Activated CD8-positive, alpha-beta T cell treated with anti-CD3 and anti-CD28 coated beads, Interleukin-2, amount 10 ng/mL, durations not matched to agents 7 days and 5 days (primary cell): ENCODE measurements around the gene B3GAT1. TPM values are rescaled to one million over a fixed set of nuclear protein-coding genes. Genes with fewer than 3 reads are reported as not detected.

Experiments used
- ATAC-seq: fragments of 150-1000 bp; cut with Tn5 transposase; one replicate; pipeline ENCODE4 v1.10.0; 2021; ENCODE audit warnings: moderate library complexity
- CTCF ChIA-PET: fragments of 350-600 bp; sonication (Branson Sonifier 250); formaldehyde crosslinking; loops from one replicate; lab custom pipeline; 2021; ENCODE audit warnings: antibody characterized with exemption; lab: Charles Lee
- POLR2A ChIA-PET: fragments of 350-600 bp; sonication (Branson Sonifier 250); formaldehyde crosslinking; loops from one replicate; lab custom pipeline; 2021; ENCODE audit warnings: antibody characterized with exemption; lab: Charles Lee
- DNase-seq: peaks from one replicate; pipeline ENCODE4 v3.0.0-alpha.2; 2020
- H3K27ac Mint-ChIP-seq: one replicate; pipeline ENCODE4 v1.8.0; 2021; ENCODE audit warnings: mild to moderate bottlenecking, mixed read lengths
- H3K27me3 Mint-ChIP-seq: one replicate; pipeline ENCODE4 v1.8.0; 2021; ENCODE audit warnings: low read depth, mixed read lengths
- H3K36me3 Mint-ChIP-seq: one replicate; pipeline ENCODE4 v1.8.0; 2021; ENCODE audit warnings: low read depth, mixed read lengths
- H3K4me1 Mint-ChIP-seq: one replicate; pipeline ENCODE4 v1.8.0; 2021; ENCODE audit warnings: low read depth, mixed read lengths
- H3K4me3 Mint-ChIP-seq: one replicate; pipeline ENCODE4 v1.8.0; 2021; ENCODE audit warnings: mild to moderate bottlenecking, mixed read lengths
- H3K9me3 Mint-ChIP-seq: one replicate; pipeline ENCODE4 v1.8.0; 2022; ENCODE audit warnings: mixed read lengths; ENCODE audit not compliant: insufficient read depth
- total RNA-seq, 2 experiments: library from RNA; stranded (reverse); gene quantifications; one replicate each; pipeline ENCODE4 v1.2.3, GENCODE V29; 2021

B3GAT1 gene
- total RNA-seq, 2 experiments from 2014 or later, result 0.13 to 0.31 TPM

DNA sequence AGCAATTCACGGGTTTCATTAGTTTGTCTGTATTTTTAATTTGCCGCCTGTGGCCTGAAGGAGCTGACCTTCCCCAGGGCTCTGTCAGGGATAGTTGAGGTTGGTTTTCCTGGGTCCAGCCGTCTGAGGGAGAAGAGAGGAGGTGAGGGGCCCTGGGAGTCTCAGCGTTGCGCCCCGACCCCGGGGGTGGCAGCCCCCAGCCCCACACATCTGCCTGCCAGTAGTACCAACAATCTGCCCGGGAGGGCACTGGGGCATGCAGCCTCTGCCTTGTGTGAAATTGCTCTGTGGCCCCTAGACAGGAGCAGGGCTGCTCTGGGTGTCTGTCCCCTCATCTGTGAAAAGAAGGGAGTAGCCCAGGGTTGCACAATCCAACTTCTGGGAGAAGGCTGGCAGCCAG is 6.6 kb downstream of the B3GAT1 start:
- H3K27me3 Mint-ChIP-seq, result peaks cover 16% of the 10 kb centered on the region
- CTCF ChIA-PET, result no interaction called here
- POLR2A ChIA-PET, result no interaction called here

GRCh38 chr11:134404575-134405341 is 7.3 kb downstream of the B3GAT1 start:
- no peaks in the 10 kb centered on the region for H3K36me3 Mint-ChIP-seq
- no peak for ATAC-seq
- ChIA-PET POLR2A (no interaction called here), CTCF (no interaction called here)
- H3K27me3 Mint-ChIP-seq, result peaks cover 9% of the 10 kb centered on the region
- no peaks in the 10 kb centered on the region for H3K9me3 Mint-ChIP-seq
- H3K4me3 Mint-ChIP-seq, result no peak overlapping the region
- H3K27ac Mint-ChIP-seq, result no peak overlapping the region
- no peaks in the 10 kb centered on the region for H3K4me1 Mint-ChIP-seq
- DNase-seq, result no peak

More for the DNA sequence above, 6.6 kb downstream of the B3GAT1 start:
- Mint-ChIP-seq H3K4me1 (no peaks in the 10 kb centered on the region), H3K36me3 (no peaks in the 10 kb centered on the region), H3K9me3 (no peaks in the 10 kb centered on the region), H3K4me3 (no peak overlapping the region), H3K27ac (no peak overlapping the region)
- ATAC-seq (no peak), DNase-seq (no peak)

DNA sequence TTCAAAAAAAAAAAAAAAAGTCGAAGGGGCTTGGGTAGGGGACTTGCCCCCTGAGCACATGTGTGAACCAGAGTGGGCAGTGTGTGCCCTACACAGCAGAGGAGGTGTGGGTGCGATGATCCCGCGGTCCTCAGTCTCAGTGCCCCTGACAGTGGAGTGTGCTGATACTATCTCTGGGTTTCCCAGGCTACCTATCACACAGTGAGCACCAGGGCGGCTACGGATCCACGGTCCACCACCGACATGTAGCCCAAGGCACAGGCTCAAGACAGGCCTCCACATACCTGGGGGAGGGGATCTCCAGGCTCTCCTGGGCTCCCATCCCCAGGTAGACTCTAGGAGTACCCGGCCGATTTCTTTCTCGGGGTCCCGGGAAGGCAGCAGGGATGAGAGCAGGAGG is 9.1 kb downstream of the B3GAT1 start:
- ATAC-seq (no peak), DNase-seq (no peak)
- ChIA-PET POLR2A (no interaction called here), CTCF (no interaction called here)
- Mint-ChIP-seq H3K4me3 (no peak overlapping the region), H3K27ac (no peak overlapping the region), H3K27me3 (peaks cover 7% of the 10 kb centered on the region), H3K9me3 (no peaks in the 10 kb centered on the region), H3K36me3 (no peaks in the 10 kb centered on the region), H3K4me1 (no peaks in the 10 kb centered on the region)

GRCh38 chr11:134401825-134402809 is 9.9 kb downstream of the B3GAT1 start:
- Mint-ChIP-seq H3K4me3 (no peak overlapping the region), H3K27ac (no peak overlapping the region), H3K36me3 (no peaks in the 10 kb centered on the region), H3K9me3 (no peaks in the 10 kb centered on the region), H3K4me1 (no peaks in the 10 kb centered on the region), H3K27me3 (peaks cover 2% of the 10 kb centered on the region)
- no peak for ATAC-seq
- DNase-seq, result no peak
- ChIA-PET POLR2A (no interaction called here), CTCF (no interaction called here)

DNA sequence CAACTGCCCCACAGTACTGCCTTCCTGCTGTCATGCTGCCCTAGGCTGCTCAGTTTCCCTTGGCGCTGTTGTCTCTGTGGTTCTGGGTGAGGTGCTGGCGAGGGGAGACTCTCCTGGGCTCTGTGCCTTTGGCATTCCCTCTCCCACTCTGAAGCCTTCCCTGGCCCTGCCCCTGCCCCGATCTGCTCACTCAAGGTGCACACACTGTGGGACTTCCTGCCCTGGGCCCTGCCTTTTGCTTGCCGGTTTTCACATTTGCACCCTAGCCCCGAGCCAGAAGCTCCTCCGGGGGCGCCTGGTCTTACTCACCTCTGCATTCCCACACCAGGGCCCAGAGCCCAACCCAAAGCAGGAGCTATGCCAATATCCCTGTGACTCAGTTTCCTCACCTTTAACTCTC is 12.0 kb downstream of the B3GAT1 start:
- Mint-ChIP-seq H3K9me3 (no peaks in the 10 kb centered on the region), H3K4me1 (no peaks in the 10 kb centered on the region), H3K4me3 (no peak overlapping the region), H3K36me3 (no peaks in the 10 kb centered on the region), H3K27me3 (peaks cover 3% of the 10 kb centered on the region), H3K27ac (no peak overlapping the region)
- ChIA-PET POLR2A (no interaction called here), CTCF (no interaction called here)
- no peak for ATAC-seq
- no peak for DNase-seq

GRCh38 chr11:134399293-134399654 is 12.8 kb downstream of the B3GAT1 start:
- Mint-ChIP-seq H3K27me3 (peaks cover 5% of the 10 kb centered on the region), H3K9me3 (no peaks in the 10 kb centered on the region), H3K36me3 (no peaks in the 10 kb centered on the region), H3K4me1 (no peaks in the 10 kb centered on the region), H3K4me3 (no peak overlapping the region), H3K27ac (no peak overlapping the region)
- no peak for DNase-seq
- CTCF ChIA-PET, result no interaction called here
- POLR2A ChIA-PET, result no interaction called here
- ATAC-seq, result no peak

- Mint-ChIP-seq H3K4me3 (no peak overlapping the region), H3K27ac (no peak overlapping the region), H3K4me1 (no peaks in the 10 kb centered on the region), H3K36me3 (no peaks in the 10 kb centered on the region), H3K9me3 (no peaks in the 10 kb centered on the region), H3K27me3 (peaks cover 5% of the 10 kb centered on the region)
- DNase-seq (no peak), ATAC-seq (no peak)
- POLR2A ChIA-PET, result no interaction called here
- CTCF ChIA-PET, result no interaction called here
Observed at GRCh38 chr11:134398644-134399292, 13.3 kb downstream of the B3GAT1 start.

DNA sequence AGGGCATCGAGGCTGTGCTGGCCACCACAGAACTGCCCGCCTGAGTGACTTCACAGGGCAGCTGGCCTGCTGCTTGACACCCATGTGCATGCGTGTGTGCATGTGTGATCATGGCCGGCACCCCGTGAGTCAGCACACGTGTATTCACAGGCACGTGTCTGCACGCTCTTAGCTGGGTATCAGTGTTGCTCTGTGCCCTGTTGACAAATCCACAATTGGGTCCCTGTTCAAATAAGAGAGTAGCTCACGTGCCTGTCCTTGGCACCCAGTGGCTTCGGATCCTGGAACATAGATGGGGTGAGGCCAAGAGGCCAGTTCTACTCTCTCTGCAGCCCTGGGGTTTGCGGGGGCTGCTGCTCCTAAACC is 14.0 kb downstream of the B3GAT1 start:
- H3K27ac Mint-ChIP-seq, result no peak overlapping the region
- CTCF ChIA-PET, result no interaction called here
- no peaks in the 10 kb centered on the region for H3K36me3 Mint-ChIP-seq
- no peaks in the 10 kb centered on the region for H3K4me1 Mint-ChIP-seq
- no peak overlapping the region for H3K4me3 Mint-ChIP-seq
- H3K27me3 Mint-ChIP-seq, result peaks cover 5% of the 10 kb centered on the region
- H3K9me3 Mint-ChIP-seq, result no peaks in the 10 kb centered on the region
- no peak for DNase-seq
- no peak for ATAC-seq
- POLR2A ChIA-PET, result no interaction called here

DNA sequence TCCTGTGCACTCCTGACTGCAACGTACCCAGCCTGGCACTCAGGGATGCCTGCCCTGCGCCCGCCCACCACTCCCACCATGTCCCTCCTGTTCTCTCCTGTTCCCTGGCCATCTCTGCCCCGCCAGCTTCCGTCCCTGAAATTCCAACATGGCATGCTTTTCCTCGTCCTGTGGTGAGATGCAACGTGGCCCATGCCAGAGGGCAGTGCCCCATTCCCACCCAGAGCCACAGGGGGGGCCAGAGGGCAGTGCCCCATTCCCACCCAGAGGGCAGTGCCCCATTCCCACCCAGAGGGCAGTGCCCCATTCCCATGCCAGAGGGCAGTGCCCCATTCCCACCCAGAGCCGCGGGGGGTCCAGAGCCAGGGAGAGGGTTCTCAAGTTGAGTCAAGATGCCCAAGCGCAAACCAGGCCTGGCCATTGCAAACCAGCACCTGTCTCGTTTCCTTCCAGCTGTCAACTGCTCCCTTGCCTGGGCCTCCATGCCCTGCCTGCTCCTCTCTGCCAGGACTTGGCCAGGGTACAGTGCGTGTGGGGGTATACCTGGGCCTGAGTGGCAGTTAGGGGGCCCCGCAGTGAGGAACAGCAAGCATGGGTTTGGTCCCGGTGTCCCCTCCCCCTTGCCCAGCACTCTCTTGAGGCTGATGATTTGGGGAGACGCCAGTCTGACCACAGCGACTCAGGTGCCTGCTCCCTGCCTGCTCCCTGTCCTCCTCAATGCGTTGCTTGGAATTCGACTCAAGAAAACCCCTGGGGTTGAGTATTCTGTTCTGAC is 14.6 kb downstream of the B3GAT1 start:
- DNase-seq (no peak), ATAC-seq (no peak)
- ChIA-PET POLR2A (no interaction called here), CTCF (no interaction called here)
- no peaks in the 10 kb centered on the region for H3K4me1 Mint-ChIP-seq
- H3K36me3 Mint-ChIP-seq, result no peaks in the 10 kb centered on the region
- H3K9me3 Mint-ChIP-seq, result no peaks in the 10 kb centered on the region
- H3K4me3 Mint-ChIP-seq, result no peak overlapping the region
- H3K27ac Mint-ChIP-seq, result no peak overlapping the region
- H3K27me3 Mint-ChIP-seq, result peaks cover 7% of the 10 kb centered on the region

DNA sequence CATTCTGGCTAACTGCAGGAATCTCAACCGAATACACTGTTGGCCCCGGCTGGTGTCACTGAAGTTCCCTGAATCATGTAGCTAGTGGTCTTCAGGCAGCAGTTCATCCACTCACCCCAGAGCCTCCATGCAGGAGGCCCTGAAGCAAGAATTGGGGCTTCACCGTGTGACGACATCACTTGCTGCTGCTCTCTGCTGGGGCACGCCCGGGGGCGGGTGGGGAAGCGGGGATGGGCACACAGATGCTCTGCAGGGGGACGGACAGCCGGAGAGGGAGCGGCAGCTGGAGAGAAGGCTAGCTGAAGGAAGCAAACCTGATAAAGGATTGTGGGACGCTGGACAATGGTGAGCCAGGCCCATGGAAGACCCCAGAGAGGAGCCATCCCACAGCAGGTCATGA is 17.0 kb downstream of the B3GAT1 start:
- no peak for ATAC-seq
- Mint-ChIP-seq H3K27me3 (peaks cover 5% of the 10 kb centered on the region), H3K4me1 (no peaks in the 10 kb centered on the region), H3K27ac (no peak overlapping the region), H3K36me3 (no peaks in the 10 kb centered on the region), H3K4me3 (no peak overlapping the region), H3K9me3 (no peaks in the 10 kb centered on the region)
- CTCF ChIA-PET, result no interaction called here
- POLR2A ChIA-PET, result no interaction called here
- no peak for DNase-seq

GRCh38 chr11:134394311-134394710 is 17.7 kb downstream of the B3GAT1 start:
- ATAC-seq, result no peak
- POLR2A ChIA-PET, result no interaction called here

More at GRCh38 chr11:134394311-134394710, 17.7 kb downstream of the B3GAT1 start:
- H3K27me3 Mint-ChIP-seq, result peaks cover 5% of the 10 kb centered on the region
- no peak overlapping the region for H3K27ac Mint-ChIP-seq
- DNase-seq, result no peak
- no peaks in the 10 kb centered on the region for H3K36me3 Mint-ChIP-seq
- H3K4me1 Mint-ChIP-seq, result no peaks in the 10 kb centered on the region
- CTCF ChIA-PET, result no interaction called here
- no peak overlapping the region for H3K4me3 Mint-ChIP-seq
- no peaks in the 10 kb centered on the region for H3K9me3 Mint-ChIP-seq
